ENCODE data around the gene FZR1.
"Not testable (repeated sequence)": the region's sequence is repeated elsewhere in the genome, so short reads cannot be mapped to it uniquely, and the experiment has no call there.

Gene FZR1

DNA sequence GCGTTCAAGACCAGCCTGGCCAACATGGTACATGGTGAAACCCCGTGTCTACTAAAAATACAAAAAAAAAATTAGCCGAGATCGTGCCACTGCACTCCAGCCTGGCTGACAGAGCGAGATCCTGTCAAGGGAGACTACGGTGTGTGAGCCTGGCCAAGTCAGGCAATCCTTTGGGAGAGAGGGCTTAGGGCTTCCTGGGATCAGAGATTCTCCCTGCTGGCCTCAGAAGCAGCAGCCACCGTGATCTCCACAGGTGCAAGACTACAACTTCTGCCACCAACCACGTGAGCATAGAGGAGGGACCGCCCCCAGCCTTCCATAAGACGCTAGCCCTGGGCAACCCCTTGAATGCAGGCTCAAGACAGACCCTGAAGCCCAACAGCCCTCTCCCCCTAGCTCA, 43.7 kb downstream of the FZR1 start:
- DNase-seq, result no peak

DNA sequence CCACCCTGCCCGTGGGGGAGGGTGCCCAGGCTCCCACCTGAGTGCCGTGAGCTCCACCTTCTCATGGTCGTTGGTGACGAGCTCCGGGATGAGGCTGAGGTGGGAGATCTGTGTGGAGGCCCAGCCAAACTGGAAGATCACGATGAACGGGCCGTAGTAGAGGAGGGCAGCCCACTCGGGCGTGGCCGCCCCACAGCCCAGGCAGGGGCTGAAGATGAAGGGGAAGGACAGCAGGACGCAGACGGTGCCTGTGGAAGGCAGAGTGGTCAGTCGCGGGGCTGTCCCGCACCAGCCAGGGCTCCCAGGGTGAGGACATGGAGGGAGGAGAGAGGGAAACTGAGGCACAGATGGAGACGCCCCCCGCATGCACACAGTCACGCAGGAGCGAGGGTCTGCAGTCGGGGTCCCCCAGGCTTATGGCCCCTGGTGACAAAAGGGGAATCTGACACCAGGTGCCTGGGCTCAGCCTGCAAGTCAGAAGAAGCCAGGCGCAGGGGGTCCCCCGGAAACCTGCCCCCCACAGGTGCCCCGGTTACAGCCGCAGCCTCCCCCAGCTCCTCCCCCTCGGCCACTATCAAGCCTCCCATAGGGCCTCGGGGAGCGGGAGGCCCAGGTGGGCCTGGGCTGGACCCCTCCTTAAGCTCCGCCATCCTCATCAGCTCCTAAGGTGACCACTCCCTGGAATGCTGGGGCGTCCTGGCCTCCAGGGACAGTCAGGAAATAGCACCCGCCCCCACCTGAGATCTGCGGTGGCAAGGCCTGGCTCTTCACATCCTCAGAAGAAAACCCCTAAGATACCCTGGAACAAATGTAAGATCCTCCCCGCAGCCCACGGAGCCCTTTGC, 45.1 kb downstream of the FZR1 start:
- no peak for DNase-seq

DNA sequence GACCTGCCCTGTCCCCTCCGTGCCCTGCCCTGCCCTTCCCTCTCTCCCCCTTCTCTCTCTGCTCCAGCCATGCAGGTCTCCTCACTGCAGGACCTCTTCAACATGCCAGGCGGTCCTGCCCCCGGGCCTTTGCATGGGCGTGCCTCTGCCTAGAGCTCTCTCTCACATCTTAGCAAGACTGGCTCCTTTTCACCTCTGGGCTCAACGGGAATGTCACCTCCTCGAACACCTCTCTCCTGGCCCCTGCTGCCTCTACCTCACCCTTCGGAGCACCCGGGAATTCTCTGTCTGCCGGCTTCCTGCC, 45.6 kb downstream of the FZR1 start:
- no peak for DNase-seq

- DNase-seq, result no peak
Observed at GRCh38 chr19:3554254-3555083, 48.4 kb downstream of the FZR1 start.

DNA sequence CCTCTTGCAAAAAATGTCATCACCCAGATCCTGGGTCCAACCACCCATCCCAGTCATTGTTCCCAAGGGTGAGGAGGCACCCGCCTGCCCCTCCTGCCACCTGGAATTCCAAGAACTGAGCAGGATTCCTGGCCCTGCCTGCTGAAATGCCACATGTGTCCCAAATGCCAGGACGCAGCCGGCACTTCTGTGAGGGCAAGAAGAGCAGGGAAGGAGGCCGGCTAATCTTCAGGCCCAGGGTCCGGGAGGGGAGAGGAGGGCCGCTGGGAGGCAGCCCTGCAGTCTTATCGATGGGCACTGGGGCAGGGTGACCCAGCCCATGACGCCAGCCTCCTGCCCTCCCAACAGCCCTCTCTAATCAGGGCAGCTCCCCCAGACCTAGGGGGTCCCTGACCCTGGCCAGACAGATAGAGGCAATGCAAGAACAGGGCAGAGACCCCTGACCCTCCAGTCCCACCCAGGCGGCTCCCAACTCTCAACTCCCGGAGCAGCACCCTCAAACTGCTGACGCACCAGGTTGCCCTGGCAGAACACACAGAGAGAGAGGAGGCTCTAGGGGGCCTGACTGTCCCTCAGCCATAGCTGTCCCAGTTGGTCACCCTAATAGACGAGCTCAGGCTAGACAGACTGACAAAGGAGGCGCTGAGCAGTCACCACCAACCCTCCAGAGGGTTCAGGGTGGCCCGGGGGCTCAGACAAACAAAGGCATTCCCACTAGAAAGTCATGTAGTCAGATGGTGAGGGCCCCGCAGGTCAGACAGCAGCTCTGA, 49.7 kb downstream of the FZR1 start:
- DNase-seq, result no peak

- no peak for DNase-seq
Observed at GRCh38 chr19:3556423-3556977, 50.4 kb downstream of the FZR1 start.

GRCh38 chr19:3556978-3557460, 50.9 kb downstream of the FZR1 start:
- no peak for DNase-seq

DNA sequence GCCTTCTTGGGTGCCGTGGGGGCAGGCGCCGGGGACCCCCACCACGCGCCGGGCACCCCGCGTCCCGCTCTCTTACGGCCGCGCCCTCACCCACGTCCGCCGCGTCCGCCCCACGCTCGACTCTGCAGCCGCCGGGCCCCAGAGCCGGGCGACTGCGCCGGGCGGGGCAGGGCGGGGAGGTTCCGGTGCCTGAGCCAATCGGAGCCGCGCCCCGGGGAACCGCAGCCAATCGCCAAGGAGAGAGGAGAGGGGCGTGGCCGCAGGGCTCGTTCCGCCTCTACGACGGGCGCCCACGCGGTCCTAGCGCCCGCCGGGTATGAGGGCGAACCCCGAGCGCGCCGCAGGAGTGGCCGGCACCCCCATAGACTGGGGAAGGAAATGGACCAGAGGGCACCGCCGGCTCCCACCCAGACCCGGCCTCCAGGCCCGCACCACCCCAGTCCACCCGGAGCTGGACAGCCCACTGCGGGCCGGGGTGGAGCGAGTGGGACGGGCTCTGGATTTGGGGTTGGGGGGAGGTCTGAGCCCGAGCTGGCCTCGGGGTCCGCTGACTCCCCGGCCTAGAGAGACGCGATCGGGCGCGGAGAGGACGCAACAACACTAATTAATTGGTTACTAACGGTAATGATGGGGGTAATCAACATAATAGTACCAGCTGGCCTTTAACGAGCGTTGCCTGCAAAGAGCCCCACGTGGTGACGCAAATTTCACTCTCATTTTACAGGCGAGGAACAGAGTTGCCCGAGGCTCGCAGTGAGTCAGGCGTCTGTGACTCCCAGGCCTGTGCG, 51.5 kb downstream of the FZR1 start, which contains the start of gene MFSD12:
Gene MFSD12, minus strand, starts transcription at position 126 of the 788 bp plus-strand sequence. CDS start 183 bp downstream, outside the sequence.
- DNase-seq, result peak; percentile 85

- DNase-seq, result no peak
Observed at GRCh38 chr19:3563709-3564524, 57.8 kb downstream of the FZR1 start.

- DNase-seq, result no peak
Observed at GRCh38 chr19:3565139-3565538, 59.0 kb downstream of the FZR1 start.

GRCh38 chr19:3570042-3570441, 63.9 kb downstream of the FZR1 start:
- DNase-seq, result not testable (repeated sequence)

DNA sequence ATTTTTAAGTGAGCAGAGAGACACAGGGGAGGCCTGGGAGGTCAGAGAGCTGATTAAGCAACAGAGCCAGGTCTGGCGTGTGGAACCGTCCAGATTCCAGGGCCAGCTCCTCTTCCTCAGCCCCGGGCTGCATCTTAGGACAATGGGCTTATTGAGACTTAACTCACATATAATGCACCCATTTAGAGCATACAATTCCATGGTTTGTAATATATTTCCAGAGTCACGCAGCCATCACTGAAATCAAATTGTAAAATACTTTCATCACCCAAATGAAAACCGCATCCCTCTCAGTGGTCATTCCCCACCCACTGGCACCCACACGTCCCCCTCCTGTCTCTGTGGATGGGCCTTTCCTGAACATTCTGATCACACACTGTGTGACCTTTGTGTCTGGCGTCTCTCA, 64.5 kb downstream of the FZR1 start:
- no peak for DNase-seq

- peak; percentile 99 for DNase-seq
Observed at GRCh38 chr19:3572132-3572854, 66.2 kb downstream of the FZR1 start.

DNA sequence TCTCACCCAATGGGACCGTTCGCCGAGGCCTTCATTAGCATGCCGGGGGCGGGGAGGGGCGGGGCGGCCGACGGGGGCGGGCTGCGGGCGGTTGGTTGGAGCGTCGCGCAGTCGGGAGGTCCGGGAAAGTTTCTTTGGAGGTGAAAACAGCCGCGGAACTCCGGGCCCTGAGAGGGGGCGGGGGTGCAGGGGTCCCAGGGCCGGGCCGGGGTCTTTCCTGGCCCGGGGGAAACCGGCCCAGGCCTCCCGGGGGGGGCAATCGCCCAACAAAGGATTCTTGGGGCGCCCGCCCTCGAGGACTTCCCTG, 66.7 kb downstream of the FZR1 start, which contains the start of gene HMG20B:
Gene HMG20B, plus strand, starts transcription at position 90 of the 307 bp plus-strand sequence. CDS start 366 bp downstream, outside the sequence.
- no peak for DNase-seq

GRCh38 chr19:3573162-3573857, 67.2 kb downstream of the FZR1 start:
- DNase-seq, result no peak

DNA sequence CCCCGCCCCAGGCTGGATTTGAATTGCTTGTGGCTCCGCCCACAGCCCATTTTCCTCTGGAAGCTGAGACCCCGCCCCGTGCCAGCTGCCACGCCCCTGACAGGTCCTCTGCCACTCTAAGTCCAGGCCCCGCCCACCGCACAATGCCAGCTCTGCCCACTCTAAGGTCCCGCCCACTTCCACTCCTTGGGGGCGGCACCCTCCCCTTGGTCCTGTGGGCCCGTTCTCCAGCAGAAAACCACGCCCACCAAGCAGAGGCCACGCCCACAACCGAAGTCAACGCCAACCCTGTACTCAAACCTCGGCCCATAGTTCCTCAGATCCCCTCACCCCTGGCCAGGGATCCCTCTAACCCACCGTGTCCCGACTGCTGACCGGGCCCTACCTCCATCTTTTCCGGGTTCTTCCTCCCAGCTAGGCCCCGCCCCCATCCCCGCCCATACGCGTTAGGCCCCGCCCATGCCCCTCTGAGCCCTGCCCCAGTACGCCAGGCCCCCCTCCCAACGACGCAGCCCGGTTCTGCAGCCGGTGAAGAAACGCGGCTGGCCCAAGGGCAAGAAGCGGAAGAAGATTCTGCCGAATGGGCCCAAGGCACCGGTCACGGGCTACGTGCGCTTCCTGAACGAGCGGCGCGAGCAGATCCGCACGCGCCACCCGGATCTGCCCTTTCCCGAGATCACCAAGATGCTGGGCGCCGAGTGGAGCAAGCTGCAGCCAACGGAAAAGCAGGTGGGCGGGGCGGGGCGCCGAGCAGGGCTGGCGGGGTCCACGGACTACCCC, 67.9 kb downstream of the FZR1 start:
- peak; percentile 70 for DNase-seq

DNA sequence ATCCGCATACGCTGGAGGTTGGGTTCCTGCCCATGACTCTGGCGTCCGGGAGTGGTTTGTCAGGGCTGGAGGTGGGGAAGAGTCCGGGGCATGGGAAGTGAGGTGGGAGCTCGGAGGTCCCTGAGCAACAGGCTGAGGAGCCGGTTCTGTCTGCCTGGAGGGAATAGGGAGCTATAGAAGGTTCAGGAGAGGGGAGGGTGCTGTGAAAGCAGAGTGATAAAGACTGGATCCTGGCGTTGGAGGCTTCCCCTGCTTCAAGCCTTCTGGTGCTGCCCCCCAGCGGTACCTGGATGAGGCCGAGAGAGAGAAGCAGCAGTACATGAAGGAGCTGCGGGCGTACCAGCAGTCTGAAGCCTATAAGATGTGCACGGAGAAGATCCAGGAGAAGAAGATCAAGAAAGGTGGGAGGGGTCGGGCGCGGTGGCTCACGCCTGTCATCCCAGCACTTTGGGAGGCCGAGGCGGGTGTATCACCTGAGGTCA, 69.2 kb downstream of the FZR1 start:
- no peak for DNase-seq

DNA sequence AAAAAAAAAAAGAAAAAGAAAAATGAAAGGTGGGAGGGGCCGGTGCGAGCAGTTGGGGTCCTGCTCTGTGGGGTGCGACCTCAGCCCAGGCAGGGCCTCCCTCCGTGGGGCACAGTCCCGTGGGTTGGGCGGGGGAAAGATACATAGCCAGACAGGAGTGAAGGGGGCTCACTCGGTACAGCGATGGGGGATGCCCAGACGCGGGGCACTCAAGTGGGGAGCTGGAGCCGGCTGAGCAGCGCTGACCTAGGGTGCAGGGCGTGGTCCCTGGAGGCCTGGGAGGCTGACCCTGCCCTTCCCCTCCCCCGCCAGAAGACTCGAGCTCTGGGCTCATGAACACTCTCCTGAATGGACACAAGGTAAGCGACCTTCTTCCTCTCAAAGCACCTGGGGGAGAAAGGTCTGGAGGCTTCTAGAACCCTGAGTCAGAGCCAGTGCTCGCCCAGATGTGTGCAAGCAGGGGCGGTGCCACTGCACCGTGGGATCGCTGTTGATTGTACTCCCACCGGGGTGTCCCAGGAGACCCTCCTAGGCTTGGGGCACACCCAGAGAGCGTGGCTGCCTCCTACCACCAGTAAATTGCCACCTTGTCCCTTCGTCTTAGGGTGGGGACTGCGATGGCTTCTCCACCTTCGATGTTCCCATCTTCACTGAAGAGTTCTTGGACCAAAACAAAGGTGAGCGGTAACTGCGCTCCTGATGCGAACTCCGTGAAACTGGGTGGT, 70.0 kb downstream of the FZR1 start:
- no peak for DNase-seq

All from NK-92 treated with Interleukin-12 subunit alpha and Interleukin-12 subunit beta, amount 100 ng/mL, for 24 hours (cell line).